T-helper 1 cell treated with Interleukin-12 subunit alpha and Interleukin-12 subunit beta and Interleukin-4 antibody, amounts not matched to agents 30 μg/mL and 1 μg/mL, for 36 hours (primary cell): ENCODE measurements around the gene BMPR1A.
"Not testable (repeated sequence)": the region's sequence is repeated elsewhere in the genome, so short reads cannot be mapped to it uniquely, and the experiment has no call there.

Experiments used
- H3K27ac Mint-ChIP-seq: one replicate; pipeline ENCODE4 v1.8.0; 2021; ENCODE audit warnings: mild to moderate bottlenecking, mixed read lengths
- H3K27me3 Mint-ChIP-seq: one replicate; pipeline ENCODE4 v1.8.0; 2021; ENCODE audit warnings: low read depth, mixed read lengths
- H3K36me3 Mint-ChIP-seq: one replicate; pipeline ENCODE4 v1.8.0; 2021; ENCODE audit warnings: low read depth, mixed read lengths
- H3K4me1 Mint-ChIP-seq: one replicate; pipeline ENCODE4 v1.8.0; 2021; ENCODE audit warnings: low read depth, mixed read lengths
- H3K4me3 Mint-ChIP-seq: one replicate; pipeline ENCODE4 v1.8.0; 2021; ENCODE audit warnings: mild to moderate bottlenecking, moderate library complexity, mixed read lengths
- H3K9me3 Mint-ChIP-seq: one replicate; pipeline ENCODE4 v1.8.0; 2021; ENCODE audit warnings: mixed read lengths

BMPR1A gene

DNA sequence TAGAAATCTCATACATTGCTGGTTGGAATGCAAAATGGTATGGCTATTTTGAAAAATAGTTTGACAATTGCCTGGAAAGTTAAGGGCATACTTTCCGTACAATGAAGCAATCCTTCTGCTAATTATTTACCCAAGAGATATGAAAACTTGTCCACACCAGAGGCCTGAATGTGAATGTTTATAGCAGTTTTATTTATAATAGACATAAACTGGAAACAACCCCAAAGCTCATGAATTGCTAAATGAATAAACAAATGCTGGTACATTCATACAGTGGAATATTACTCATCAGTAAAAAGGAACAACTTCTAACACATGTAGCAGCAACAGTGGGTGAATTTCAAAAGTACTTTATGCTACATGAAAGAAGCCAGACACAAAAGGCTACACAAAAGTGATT, 158.3 kb downstream of the BMPR1A start:
- Mint-ChIP-seq H3K4me1 (no peaks in the 10 kb centered on the region), H3K36me3 (peaks cover 3% of the 10 kb centered on the region), H3K27me3 (no peaks in the 10 kb centered on the region)

DNA sequence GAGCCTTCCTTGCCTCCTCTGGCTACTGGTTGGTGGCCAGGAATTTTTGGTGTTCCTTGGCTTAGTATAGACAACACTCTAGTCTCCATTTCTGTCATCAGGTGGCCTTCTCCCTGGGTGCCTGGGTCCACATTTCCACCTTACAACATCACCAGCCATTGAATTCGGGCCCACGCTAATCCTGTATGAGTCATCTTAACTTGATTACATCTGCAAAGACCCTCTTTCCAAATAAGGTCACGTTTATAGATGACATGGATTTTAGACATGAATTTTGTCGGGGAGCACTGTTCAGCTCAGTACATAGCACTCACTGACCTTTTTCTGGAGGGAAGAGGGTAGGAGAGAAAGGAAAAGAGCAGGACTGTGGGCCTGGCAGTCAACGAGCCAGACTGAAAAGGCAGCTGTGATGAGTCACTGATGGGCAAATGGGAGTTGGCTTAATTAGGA, 161.6 kb downstream of the BMPR1A start:
- H3K9me3 Mint-ChIP-seq = no peaks in the 10 kb centered on the region
- no peaks in the 10 kb centered on the region for H3K27me3 Mint-ChIP-seq
- H3K36me3 Mint-ChIP-seq = peaks cover 3% of the 10 kb centered on the region

More for the DNA sequence above, 158.3 kb downstream of the BMPR1A start:
- no peak overlapping the region for H3K4me3 Mint-ChIP-seq
- no peak overlapping the region for H3K27ac Mint-ChIP-seq
- no peaks in the 10 kb centered on the region for H3K9me3 Mint-ChIP-seq

DNA sequence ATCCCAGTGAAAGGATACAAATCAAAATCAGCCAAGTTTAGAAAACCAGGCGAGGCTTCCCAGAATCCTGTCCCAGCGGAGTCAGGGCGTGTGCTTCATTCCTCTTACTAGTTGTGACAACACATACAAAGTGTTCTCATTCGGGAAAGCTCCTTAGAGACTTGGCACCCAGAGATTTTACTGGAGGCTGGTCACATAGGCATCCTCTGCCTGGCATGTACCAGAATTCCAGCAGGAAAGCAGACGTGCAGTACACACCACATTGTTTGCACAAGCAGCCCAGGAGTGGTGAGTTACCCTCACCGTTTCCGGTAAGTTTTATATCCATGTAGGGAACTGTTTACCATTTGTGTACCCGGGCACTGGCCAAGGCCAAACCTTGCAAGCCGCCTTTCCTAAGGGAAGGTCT, 166.1 kb downstream of the BMPR1A start:
- H3K27ac Mint-ChIP-seq = no peak overlapping the region
- no peaks in the 10 kb centered on the region for H3K27me3 Mint-ChIP-seq
- no peak overlapping the region for H3K4me3 Mint-ChIP-seq
- peaks cover 3% of the 10 kb centered on the region for H3K36me3 Mint-ChIP-seq
- H3K9me3 Mint-ChIP-seq = no peaks in the 10 kb centered on the region
- no peaks in the 10 kb centered on the region for H3K4me1 Mint-ChIP-seq

More for the DNA sequence above, 161.6 kb downstream of the BMPR1A start:
- no peak overlapping the region for H3K27ac Mint-ChIP-seq
- no peaks in the 10 kb centered on the region for H3K4me1 Mint-ChIP-seq
- no peak overlapping the region for H3K4me3 Mint-ChIP-seq

DNA sequence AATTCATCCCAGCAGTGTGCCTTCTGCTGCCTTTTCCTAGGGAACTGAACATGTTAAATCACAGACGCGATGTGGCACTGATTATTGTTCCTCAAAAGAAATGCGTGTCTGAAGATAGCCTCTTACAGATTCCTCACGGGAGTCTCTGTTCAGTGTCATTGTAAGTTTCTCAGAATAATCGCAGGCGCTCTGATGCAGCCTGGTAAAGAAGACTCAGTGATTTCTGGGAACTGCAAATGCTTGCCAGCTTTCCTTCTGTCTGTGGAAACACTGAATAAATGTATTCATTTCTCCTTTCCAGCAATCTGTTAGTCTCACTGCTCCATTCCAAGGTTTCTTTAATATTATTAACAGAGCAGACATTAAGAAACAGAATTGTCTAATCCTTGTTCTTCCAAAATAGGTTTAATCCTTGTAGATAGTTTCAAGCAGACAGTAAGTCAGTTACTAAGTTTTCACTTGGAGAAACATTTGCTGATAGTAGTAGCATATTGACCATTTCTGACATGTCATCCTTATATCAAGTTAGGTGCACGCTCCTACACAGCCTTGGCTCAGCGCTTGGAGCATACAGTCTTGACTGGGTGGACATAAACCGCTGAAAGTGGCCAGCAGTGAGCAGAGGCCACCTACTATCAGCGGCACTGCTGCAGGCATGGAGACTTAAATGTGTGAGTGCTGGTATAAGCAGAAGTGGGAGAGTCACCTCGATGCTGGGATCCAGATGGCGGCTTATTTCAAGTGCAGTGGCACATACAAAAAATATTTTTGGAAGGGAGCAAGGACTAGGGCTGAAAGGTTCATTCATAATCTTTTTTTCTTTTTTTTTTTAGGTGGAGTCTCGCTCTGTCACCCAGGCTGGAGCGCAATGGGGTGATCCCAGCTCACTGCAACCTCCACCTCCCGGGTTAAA, 173.3 kb downstream of the BMPR1A start:
- Mint-ChIP-seq H3K27ac (no peak overlapping the region), H3K4me3 (no peak overlapping the region), H3K9me3 (no peaks in the 10 kb centered on the region), H3K27me3 (no peaks in the 10 kb centered on the region), H3K4me1 (peaks cover 2% of the 10 kb centered on the region), H3K36me3 (peaks cover 2% of the 10 kb centered on the region)

DNA sequence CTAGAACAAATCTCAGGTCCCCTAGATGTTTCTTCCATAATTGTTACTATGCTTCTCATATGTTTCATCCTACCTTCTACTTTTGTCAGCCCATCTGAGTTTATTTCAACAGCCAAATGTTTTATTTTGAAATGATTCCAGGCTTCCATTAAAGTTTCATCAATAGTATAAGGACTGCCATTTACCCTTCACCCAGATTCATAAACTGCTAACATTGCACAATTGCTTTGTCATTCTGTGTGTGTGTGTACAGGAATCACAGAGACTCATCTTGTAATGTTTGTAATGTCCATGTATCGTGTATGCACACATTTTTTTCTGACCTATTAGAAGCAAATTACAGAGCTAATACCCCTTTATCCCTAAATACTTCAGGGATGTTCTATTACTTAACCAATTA, 175.5 kb downstream of the BMPR1A start:
- Mint-ChIP-seq H3K36me3 (peaks cover 2% of the 10 kb centered on the region), H3K4me1 (peaks cover 2% of the 10 kb centered on the region), H3K4me3 (no peak overlapping the region), H3K27me3 (peaks cover 4% of the 10 kb centered on the region), H3K9me3 (no peaks in the 10 kb centered on the region), H3K27ac (no peak overlapping the region)

DNA sequence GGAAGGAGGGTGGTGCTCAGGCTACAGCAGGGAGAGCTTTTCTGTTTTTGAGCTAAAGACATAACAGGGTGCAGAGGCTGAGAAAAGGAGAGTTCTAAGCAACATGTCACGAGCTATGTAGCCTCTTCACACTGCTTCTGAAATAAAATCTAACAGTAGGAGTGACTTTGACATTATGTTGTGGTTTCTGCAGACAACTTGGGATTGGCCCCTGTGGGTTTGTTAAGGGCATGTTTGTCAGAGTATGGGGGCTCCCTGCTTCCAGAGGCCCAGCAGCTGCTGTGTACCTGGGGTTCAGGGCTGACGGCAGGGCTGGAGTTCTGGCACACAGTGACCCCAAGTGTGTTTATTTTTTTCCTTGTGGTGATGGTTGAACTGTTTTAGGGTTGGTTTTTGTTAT, 176.3 kb downstream of the BMPR1A start:
- H3K4me3 Mint-ChIP-seq = no peak overlapping the region
- H3K9me3 Mint-ChIP-seq = no peaks in the 10 kb centered on the region
- H3K36me3 Mint-ChIP-seq = peaks cover 2% of the 10 kb centered on the region
- peaks cover 2% of the 10 kb centered on the region for H3K4me1 Mint-ChIP-seq
- H3K27ac Mint-ChIP-seq = no peak overlapping the region
- peaks cover 4% of the 10 kb centered on the region for H3K27me3 Mint-ChIP-seq

DNA sequence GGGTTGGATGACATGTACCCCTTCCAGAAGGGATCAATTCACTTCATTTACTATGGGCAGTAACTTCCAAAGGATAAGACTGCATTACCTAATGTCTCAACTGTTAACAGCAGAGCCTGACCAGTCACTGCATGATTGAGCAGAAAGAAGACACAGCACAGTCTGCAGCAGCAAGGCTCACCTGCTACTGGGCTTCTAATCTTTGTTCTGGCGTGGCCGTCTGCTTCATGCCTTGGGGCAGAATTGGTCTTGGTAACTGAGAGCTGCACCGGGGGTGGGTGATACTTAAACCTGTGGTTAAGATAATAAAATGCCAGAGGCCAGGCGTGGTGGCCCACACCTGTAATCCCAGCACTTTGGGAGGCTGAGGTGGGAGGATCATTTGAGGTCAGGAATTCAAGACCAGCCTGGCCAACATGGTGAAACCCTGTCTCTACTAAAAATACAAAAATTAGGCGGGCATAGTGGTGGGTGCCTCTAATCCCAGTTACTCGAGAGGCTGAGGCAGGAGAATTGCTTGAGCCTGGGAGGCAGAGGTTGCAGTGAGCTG, 177.8 kb downstream of the BMPR1A start:
- H3K27ac Mint-ChIP-seq, H3K4me1 Mint-ChIP-seq, H3K9me3 Mint-ChIP-seq, H3K27me3 Mint-ChIP-seq, H3K36me3 Mint-ChIP-seq, H3K4me3 Mint-ChIP-seq: not testable (repeated sequence)

DNA sequence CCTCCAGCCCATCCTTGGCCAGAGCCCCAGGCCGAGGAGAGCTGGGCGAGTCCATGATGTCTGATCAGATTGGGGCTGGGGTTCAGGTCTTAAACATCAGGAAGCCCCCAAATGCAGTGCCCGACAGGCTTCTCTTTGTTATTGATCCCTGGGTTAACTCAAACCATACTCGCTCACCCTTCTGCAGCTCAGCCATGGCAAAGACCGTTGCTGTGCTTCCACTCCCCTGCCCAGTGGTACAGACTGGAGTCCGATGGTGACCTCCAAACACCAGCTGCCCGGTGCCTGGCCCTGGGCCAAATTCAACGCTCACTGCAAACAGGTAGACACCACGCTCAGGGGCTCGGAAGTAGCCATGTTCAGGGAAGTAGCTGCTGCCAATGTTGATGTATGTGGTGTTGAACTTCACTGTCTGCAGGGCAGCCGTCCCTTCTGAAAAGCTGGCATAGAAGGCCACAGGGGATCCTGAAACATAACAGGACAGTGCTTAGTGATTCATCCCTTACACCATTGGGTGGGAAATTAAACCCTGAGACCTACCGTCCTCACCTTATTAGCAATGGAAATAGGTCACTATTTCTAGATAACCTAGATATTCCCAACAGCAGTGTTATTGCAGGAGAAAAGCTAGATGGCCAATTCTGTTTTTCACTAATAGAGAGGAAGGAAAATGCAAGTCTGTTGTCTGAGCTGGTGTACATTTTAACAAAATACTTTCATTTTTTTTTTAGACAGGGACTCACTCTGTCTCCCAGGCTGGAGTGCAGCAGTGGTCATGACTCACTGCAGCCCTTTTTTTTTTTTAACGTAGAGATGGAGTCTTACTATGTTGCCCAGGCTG, 180.5 kb downstream of the BMPR1A start:
- Mint-ChIP-seq H3K4me1 (peaks cover 2% of the 10 kb centered on the region), H3K36me3 (no peaks in the 10 kb centered on the region), H3K27ac (no peak overlapping the region), H3K27me3 (peaks cover 4% of the 10 kb centered on the region), H3K9me3 (no peaks in the 10 kb centered on the region), H3K4me3 (no peak overlapping the region)

DNA sequence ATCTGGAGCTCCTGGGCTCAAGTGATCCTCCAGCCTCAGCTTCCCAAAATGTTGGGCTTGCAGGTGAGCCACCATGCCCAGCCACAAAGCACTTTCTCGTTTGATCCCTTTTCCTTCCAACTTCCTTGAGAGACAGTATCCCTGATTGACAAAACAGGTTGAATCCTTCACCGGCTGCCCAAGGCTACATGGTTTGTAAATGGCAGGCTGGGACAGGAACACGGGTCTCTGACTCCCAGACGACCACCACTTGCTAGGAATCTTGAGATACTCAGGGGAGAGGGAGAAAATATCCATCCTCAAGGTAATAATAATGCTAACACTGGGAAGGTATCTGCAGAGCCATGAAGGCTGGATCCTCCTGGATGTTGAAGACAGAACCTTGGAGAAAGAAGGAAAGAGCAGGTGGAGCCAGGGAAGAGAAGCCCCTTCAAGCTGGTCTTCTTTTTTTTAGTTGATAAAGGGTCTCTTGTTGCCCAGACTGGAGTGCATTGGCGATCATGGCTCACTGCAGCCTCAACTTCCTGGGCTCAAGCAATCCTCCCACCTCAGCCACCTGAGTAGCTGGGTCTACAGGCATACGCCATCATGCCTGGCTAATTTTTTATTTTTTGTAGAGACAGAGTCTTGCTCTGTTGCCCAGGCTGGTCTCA, 181.2 kb downstream of the BMPR1A start:
- Mint-ChIP-seq H3K27ac (no peak overlapping the region), H3K4me1 (peaks cover 2% of the 10 kb centered on the region)

DNA sequence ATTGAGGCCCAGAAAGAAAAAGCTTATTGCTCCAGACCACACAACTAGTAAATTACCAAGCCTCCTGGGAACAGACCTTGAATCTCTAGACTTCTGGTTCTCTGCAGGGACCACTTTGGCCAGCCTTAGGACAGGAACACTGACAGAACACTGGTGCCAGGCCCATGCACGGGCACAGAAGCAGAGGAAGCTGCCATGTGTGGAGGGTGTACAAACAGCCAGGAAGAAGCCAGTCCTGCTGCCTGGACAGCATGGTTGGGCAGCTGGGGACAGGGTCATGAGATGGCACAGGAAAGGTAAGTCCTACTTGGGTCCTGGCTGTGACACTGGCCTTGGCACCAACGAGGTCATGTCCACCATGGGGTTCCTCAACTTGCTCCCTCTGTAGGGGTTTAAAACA, 181.8 kb downstream of the BMPR1A start:
- peaks cover 4% of the 10 kb centered on the region for H3K27me3 Mint-ChIP-seq
- H3K4me1 Mint-ChIP-seq = no peaks in the 10 kb centered on the region
- H3K36me3 Mint-ChIP-seq = no peaks in the 10 kb centered on the region
- no peak overlapping the region for H3K4me3 Mint-ChIP-seq
- no peak overlapping the region for H3K27ac Mint-ChIP-seq
- no peaks in the 10 kb centered on the region for H3K9me3 Mint-ChIP-seq

More for the DNA sequence above, 181.2 kb downstream of the BMPR1A start:
- H3K27me3 Mint-ChIP-seq = peaks cover 4% of the 10 kb centered on the region
- H3K9me3 Mint-ChIP-seq = no peaks in the 10 kb centered on the region
- H3K36me3 Mint-ChIP-seq = no peaks in the 10 kb centered on the region
- H3K4me3 Mint-ChIP-seq = no peak overlapping the region

DNA sequence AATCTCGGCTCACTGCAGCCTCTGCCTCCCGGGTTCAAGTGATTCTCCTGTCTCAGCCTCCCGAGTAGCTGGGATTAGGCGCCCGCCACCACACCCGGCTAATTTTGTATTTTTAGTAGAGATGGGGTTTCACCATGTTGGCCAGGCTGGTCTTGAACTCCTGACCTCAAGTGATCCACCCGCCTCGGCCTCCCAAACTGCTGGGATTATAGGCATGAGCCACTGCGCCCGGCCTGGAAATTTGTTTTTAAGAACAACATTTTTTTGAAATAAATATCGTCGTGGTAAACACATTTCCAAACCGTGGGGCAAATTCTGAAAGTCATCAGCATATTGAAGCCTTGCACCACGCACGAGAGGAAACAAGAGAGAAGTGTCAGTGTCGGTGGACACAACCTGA, 183.7 kb downstream of the BMPR1A start:
- H3K4me3 Mint-ChIP-seq, H3K9me3 Mint-ChIP-seq, H3K36me3 Mint-ChIP-seq, H3K27me3 Mint-ChIP-seq, H3K4me1 Mint-ChIP-seq, H3K27ac Mint-ChIP-seq: not testable (repeated sequence)

DNA sequence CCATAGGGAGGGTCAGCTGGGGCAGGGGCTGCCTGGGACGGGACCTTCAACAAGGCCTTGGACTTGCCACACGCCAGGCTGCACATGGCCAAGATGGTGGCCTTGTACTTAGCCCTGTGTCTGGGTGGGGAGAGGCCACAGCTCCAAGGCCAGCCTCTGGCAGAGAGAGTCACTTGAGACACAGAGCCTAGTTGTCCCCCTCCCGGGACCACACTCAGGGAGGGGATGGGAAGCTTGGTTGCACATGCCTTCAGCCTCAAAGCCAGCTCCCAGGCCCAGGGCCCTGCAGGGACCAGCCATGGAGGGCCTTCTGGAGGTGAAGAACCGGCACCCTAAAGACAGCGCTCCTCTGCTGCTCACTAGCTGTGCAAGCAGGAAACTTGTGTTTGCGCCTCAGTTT, 184.3 kb downstream of the BMPR1A start:
- H3K36me3 Mint-ChIP-seq = no peaks in the 10 kb centered on the region
- no peak overlapping the region for H3K4me3 Mint-ChIP-seq
- no peaks in the 10 kb centered on the region for H3K9me3 Mint-ChIP-seq
- peaks cover 4% of the 10 kb centered on the region for H3K27me3 Mint-ChIP-seq
- H3K4me1 Mint-ChIP-seq = peaks cover 2% of the 10 kb centered on the region
- no peak overlapping the region for H3K27ac Mint-ChIP-seq

DNA sequence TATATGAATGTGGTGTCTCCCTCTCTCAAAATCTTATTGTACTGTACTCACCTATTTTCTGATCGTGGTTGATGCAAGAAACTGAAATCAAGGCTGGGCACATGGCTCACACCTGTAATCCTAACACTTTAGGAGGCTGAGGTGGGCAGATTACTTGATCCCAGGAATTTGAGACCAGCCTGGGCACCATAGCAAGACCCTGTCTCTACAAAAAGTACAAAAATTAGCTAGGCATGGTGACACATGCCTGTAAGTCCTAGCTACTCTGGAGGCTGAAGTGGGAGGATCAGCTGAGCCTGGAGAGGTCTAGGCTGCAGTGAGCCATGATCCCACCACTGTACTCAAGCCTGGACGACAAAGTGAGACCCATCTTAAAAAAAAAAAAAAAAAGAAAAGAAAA, 185.0 kb downstream of the BMPR1A start:
- no peak overlapping the region for H3K4me3 Mint-ChIP-seq
- no peaks in the 10 kb centered on the region for H3K27me3 Mint-ChIP-seq
- H3K9me3 Mint-ChIP-seq = no peaks in the 10 kb centered on the region
- peaks cover 3% of the 10 kb centered on the region for H3K4me1 Mint-ChIP-seq
- H3K27ac Mint-ChIP-seq = no peak overlapping the region
- H3K36me3 Mint-ChIP-seq = no peaks in the 10 kb centered on the region

DNA sequence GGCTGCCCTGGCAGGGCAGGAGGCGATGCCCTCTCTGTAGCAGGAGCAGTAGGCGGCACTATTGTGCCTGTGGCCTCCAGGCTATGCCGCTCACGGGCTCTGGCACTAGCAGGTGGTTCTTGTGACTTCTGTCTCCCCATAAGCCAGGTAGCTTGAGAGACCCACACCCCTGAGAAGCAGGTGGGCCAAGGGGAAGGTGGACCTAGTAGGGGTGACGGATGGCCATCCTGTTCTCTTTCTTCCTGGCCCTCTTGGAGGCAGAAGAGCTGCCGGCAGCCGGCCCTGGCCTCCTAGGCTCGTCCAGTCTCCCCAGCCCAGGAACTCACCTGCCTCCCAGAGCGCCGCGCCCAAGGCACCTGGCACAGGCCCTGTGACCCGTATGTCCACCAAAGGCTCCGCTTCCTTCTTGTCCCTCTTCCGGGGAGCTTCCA, 185.6 kb downstream of the BMPR1A start:
- no peak overlapping the region for H3K4me3 Mint-ChIP-seq
- H3K4me1 Mint-ChIP-seq = peaks cover 3% of the 10 kb centered on the region
- H3K9me3 Mint-ChIP-seq = no peaks in the 10 kb centered on the region
- H3K27ac Mint-ChIP-seq = no peak overlapping the region
- H3K36me3 Mint-ChIP-seq = no peaks in the 10 kb centered on the region
- H3K27me3 Mint-ChIP-seq = peaks cover 5% of the 10 kb centered on the region
